Upper lobe of left lung (tissue), 4 donors: ENCODE measurements around the gene TECTA.

Source experiments
- CTCF ChIP-seq, 6 experiments: fragments of 450-650 bp in 4 of 6; fragments of 200-600 bp in 2 of 6; sonication (generic) in 2 of 6; IDR thresholded peaks; one replicate each; pipeline ENCODE4 v1.5.1; 2016 to 2019; ENCODE audit warnings: antibody characterized with exemption in 6 of 6
- POLR2A ChIP-seq, 4 donors: fragments of 450-650 bp; IDR thresholded peaks; one replicate each; pipeline ENCODE4 v1.5.1; 2016 to 2017; ENCODE audit warnings: antibody characterized with exemption in 4 of 4, mild to moderate bottlenecking in 2 of 4
- POLR2AphosphoS5 ChIP-seq, 2 donors: sonication (generic); formaldehyde crosslinking; IDR thresholded peaks; one replicate each; pipeline ENCODE4 v1.5.1; 2017; ENCODE audit warnings: antibody characterized with exemption in 2 of 2

GRCh38 chr11:121082670-121083069, 18.4 kb upstream of the TECTA start:
- TF ChIP-seq POLR2AphosphoS5 (IDR thresholded peaks at IDR 0.05) (no peak), CTCF (IDR thresholded peaks at IDR 0.05) (no peak), POLR2A (IDR thresholded peaks at IDR 0.05) (no peak)
